GM19328 (cell line): Measurements from ENCODE around the gene FCF1.
"Not testable (repeated sequence)": the region's sequence is repeated elsewhere in the genome, so short reads cannot be mapped to it uniquely, and the experiment has no call there.

Source experiments
- ATAC-seq: cut with Tn5 transposase; IDR thresholded peaks from one replicate; pipeline ENCODE4 v1.9.1; 2021; ENCODE audit warnings: mild to moderate bottlenecking, moderate library complexity; ENCODE audit not compliant: unreplicated experiment

FCF1 gene

DNA sequence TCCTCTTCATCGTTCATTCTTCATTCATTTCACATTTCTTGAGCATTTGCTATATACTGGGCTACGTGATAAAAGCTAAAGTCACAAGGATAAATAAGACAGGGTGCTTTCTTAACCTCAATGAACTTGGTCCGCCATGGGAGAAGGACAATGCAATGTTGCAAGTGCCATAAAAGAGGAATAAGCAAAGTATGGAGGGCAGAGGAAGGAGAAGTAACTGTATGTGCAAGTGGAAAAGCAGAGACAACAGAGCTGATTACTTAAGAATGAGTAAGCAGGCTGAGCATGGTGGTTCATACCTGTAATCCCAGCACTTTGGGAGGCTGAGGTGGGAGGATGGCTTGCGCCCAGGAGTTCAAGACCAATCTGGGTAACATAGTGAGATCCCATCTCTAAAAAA lies 14.5 kb upstream of the FCF1 start:
- no peak for ATAC-seq

DNA sequence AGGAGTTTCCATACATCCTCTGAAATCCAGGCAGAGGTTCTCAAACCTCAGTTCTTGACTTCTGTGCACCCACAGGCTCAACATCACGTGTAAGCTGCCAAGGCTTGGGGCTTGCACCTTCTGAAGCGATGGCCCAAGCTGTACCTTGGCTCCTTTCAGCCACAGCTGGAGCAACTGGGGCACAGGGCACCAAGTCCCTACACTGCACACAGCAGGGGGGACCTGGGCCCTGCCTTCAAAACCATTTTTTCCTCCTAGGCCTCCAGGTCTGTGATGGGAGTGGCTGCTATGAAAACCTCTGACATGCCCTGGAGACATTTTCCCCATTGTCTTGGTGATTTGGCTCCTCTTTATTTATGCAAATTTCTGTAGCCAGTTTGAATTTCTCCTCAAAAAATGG lies 10.7 kb upstream of the FCF1 start:
- no peak for ATAC-seq

DNA sequence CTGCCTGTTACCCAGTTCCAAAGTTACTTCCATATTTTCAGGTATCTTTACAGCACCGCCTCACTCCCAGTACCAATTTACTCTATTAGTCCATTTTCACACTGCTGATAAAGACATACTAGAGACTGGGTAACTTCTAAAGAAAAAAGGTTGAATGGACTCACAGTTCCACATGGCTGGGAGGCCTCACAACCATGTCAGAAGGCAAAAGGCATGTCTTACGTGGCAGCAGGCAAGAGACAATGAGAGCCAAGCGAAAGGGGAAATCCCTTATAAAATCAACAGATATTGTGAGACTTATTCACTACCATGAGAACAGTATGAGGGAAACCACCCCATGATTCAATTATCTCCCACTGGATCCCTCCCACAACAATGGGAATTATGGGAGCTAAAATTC lies 9.9 kb upstream of the FCF1 start:
- ATAC-seq: no peak

DNA sequence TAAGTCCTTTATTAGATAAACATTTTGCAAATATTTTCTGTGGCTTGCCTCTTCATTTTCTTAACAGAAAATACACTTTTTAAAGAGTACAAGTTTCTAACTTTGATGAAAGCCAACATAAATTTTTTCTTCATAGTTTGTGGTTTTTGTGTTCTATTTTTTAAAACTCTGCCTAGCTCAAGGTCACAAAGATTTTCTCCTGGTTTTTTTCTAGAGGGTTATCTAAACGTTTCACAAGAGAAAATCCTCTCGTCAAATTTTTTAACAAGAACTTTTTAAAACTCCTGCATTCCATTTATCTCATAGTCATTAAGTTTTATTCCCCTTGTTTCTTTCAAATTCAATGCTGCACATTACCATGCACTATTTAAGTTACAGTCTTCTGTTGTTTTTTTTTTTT lies 8.3 kb upstream of the FCF1 start:
- no peak for ATAC-seq

DNA sequence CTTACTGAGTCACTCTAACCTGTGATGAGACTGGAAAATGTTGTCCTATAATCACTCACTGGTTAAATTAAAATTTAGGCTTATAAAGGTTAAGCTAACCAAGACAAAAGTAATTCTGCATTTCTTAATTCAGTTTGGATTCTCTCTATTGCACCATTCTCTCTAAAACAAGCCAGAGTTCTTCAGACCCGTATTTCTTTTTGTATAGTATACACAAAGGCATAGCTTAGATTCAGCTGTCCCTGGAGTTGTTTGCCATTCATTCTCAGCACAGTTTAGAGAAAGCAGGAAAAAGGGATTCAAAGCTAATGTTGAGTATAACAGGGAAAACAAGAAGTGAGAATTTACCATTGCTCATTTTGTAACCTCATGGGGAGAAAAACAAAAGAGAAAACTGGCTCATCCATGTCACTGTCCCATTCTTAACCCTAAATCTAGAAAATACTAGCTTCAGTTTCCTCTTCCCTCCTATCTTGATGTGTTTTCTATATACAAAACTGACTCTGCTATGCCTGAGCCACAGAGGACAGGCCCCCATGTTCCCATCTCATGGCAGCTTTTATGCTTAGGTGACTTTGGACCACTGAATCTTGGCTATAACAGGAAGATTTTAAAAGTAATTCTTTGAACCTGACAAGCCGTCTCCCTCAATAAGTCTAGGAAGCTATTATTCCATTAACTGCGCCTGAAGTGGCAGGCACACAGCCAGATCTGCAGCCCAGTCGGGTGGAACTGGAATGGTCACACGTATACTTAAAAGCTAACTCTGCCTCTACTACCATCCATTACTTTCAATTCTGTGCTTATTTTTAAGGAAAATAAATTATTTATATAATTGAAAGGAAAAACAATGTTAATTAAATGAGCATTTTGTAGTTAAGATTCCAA lies 7.1 kb upstream of the FCF1 start:
- ATAC-seq: no peak

DNA sequence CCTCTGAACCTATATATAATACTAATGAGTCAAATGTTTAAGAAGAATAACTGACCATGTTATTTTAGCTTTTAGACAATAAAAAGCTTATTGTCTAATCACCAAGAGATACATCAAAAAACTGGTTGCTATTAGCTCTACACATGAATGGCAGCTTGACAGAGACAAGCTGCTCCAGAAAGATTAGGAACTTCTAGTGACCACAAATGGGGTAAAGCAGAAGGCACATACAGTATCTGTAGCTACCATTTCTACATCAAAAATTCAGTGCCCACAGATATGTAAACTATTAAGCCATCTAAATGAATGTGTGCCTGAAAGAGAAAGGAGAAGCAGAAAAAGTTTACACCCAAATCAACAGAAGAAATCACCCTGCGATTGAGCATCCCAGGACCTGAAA lies 2.5 kb upstream of the FCF1 start:
- ATAC-seq: no peak

DNA sequence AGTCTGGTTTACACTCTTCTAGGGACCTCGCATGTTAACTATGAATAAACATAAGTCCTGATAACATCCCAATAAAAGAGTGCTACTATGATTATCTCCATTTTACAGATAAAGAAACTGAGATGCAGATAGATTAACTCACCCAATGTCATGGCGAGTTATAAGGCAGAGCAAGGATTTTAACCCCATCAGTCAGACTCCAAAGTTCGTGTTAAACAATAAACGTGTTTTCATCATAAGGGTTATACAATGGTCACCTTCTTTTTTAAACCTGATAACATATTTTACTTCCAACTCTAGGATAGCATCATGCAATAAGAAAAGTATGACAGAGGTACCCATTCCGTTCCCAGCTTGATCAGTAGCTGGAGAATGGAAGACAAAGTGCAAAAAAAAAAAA lies 1.3 kb upstream of the FCF1 start:
- no peak for ATAC-seq

DNA sequence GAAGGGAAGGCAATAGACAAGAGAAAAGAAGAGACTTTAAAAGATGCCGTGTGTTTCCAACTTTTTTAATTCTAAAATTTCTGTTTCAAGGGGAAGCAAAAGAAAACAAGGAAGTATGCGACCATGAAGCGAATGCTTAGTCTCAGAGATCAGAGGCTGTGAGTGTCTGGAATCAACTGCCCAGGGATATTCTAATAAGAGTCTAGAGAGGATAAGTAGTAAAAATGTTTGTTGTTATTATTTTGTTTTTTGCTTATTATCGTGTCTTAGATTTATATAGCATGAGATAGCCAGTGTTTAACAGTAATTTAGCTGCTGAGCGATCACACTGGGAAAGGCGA lies 421 bp downstream of the FCF1 start:
- no peak for ATAC-seq

DNA sequence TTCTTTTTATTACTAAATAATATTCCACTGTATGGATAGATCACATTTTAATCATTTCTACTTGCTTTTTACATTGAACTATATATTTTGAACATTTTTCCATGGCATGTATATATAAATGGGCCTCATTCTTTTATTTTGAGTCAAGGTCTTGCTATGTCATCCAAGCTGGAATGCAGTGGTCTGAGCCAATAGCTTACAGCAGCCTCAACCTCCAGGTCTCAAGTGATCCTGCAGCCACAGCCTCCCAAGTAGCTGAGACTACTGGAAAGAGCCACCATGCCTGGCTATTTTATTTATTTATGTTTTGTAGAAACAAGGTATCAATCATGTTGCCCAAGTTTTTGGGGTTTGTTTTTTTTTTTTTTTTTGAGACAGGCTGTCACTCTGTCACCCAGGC lies 7.6 kb downstream of the FCF1 start:
- no peak for ATAC-seq

DNA sequence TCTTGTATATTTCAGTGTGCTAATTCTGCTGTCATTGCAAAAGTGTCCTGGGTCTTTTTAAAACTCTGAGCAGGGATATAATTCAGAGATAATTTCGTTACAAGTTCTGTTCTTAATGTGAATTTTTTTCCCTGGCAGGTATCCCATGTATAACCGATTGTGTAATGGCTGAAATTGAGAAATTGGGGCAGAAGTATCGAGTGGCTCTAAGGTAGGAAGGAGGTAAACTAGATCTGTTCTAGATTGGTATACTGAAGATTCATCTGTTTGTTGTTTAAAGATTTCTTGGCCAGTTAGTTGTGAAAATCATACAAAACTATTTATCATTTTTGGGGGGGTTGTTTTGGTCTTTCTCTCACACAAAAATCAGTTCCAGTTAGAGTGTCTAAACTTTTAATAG lies 10.2 kb downstream of the FCF1 start:
- ATAC-seq: no peak

DNA sequence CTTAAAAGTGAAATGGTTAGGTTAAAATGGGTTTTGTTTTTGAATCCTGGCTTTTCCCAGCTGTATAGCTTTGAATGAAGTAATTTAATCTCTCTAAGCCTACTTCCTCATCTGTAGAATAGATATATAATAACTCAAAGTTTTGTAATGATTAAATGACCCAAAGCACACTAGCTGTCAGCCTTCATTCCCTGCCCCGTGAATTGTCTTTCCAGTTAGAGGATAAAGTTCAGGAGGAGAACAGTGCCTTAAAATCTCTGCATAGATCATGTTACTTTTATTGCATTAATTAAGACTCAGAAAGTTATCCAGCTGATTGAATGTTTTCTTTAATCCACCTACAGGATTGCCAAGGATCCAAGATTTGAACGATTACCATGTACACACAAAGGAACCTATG lies 19.4 kb downstream of the FCF1 start:
- ATAC-seq: no peak

DNA sequence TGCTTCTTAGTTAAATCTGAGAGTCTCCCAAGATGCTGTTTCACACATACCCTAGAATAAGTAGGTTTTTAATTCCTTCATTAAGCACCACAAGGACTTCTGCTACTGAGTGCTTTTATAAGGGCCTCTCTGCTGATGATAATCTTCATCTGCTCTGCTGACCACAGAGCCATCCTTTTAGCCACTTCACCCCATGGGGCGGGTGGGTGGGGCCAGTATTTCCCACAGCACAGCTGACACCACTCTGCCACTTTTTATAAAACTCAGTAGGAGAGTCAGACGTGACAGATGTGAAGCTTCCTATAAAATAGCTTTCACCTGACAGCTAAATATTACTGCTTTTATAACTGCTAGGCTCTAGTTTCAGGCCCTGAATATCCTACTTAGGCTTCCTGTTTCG lies 20.3 kb downstream of the FCF1 start:
- ATAC-seq: no peak

DNA sequence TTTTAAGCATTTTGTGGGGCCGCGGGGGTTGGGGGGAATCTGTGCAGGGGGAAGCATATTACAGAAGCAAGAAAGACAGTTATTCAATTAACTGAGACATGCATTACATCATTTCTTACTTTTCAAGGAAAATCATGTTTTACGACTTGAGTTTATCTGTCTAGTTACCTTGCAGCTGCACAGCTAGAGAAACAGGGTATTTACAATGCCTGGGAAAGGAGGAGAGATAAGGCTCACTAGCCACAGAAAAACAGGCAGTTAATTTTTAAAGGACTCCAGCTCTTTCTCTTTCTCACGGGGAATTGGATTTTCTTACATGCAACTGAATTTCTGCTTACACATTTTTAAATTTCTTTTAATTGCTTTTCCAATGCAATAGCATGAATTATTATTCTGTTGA lies 22.2 kb downstream of the FCF1 start:
- ATAC-seq: no peak

DNA sequence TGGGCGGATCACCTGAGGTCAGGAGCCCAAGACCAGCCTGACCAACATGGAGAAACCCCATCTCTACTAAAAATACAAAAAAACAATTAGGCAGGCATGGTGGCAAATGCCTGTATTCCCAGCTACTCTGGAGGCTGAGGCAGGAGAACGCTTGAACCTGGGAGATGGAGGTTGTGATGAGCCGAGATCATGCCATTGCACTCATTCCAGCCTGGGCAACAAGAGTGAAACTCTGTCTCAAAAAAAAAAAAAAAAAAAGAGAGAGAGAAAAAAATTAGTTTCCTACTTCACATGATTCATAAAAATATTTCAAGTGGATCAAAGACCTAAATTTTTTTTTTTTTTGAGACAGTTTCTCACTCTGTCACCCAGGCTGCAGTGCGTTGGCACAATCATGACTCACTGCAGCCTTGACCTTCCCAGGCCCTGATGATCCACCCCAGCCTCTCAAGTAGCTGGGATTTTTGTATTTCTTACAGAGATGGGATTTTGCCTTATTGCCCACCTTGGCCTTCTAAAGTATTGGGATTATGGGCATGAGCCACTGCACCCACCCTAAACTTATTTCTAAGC lies 24.9 kb downstream of the FCF1 start:
- ATAC-seq: no peak

DNA sequence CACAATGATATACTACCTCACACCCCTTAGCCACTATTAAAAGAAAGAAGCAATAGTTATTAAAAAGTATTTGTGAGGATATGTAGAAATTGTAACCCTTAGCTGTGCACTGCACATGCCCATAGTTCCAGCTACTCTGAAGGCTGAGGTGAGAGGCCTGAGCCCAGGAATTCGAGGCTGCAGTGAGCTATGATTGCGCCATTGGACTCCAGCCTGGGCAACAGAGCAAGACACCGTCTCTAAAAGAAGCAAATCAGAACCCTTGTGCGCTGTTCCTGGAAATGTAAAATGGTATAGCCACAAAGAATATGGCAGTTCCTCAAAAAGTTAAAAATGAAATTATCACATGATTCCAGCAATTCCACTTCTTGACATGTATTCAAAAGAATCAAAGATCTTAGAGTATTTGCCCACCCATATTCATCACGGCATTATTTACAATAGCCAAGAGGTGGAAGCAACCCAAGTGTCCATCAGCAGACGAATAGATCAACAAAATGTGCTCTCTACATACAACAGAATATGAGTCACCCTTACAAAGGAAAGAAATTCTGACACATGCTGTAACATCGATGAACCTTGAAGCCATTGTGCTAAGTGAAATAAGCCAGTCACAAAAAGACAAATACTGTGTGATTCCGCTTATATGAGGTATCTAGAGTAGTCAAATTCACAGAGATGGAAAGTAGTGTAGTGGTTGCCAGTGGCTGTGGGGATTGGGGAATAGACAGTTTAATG lies 26.5 kb downstream of the FCF1 start:
- no peak for ATAC-seq

DNA sequence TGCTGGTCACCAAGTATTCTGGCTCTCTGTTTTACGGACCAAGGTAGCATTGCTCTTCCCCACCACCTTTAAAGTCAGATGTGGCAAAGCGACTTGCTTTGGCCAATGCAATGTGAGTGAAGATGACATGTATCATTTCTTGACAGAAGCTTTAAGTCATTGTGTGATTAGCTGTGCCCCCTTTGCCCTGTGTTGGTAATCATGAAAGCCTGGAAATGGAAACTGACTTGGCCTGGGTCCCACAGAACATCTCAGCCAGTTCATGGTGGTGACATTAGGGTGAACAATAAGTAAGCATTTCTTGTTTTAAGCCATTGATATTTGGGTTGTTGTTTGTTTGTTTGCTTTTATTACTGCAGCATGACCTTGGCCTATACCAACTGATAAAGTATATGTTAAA lies 34.3 kb downstream of the FCF1 start:
- ATAC-seq: no peak

DNA sequence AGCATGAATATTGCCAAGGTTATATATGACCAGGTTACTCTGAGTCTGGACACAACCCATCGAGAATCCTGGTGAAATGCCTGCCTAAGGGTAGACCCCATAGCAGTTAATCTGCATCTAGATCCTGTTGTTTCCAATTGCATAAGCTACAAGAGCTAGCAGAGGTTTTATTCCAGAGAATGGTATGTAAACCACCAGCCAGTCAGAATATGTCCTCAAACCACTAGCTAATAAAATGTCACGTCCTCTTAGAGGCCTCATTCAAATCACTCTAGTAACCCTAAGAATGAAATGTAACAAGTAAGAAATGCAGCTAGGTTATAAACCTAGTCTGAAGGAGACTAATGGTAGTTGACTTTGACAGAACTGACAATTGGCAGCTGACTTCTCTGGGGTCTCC lies 41.2 kb downstream of the FCF1 start:
- ATAC-seq: no peak

DNA sequence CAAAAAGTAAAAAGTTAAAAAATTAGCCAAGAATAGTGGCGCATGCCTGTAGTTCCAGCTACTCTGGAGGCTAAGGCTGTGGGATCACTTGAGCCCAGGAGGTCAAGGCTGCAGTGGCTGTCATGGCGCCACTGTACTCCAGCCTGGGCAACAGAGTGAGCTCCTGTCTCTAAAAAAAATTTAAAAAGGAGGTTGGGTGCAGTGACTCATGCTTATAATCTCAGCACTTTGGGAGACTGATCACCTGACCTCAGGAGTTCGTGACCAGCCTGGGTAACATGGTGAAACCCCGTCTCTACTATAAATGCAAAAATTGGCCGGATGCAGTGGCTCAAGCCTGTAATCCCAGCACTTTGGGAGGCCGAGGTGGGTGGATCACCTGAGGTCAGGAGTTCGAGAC lies 42.0 kb downstream of the FCF1 start:
- ATAC-seq: no peak

DNA sequence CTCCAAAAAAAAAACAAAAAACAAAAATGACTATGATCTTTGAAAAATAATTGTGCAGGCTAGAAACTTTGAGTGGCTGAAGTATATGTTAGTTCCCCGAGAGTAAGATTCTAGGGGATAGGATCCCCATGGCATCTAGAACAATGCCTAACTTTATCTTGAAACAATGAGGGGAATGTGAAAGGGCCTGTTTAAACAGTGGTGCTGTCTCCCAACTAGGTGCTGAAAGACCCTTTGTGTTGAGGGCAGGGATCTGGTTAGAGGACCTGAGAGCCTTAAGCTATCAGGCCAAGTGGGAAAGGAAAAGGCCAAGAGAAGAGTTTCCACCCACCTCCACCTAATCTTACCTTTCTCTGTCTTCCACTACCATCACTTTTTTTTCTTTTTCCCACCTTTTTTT lies 43.4 kb downstream of the FCF1 start:
- ATAC-seq: no peak

DNA sequence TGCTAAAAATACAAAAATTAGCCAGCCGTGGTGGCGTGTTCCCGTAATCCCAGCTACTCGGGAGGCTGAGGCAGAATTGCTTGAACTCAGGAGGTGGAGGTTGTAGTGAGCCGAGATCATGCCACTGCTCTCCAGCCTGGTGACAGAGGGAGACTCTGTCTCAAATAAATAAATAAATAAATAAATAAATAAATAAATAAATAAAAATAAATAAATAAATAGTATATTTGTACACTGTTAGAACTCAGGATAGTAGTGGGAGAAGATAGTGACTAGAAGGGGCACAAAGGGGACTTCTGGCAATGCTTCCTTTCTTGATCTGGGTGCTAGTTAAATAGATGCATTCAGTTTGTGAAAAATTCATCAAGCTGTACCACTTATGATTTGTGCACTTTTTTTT lies 45.6 kb downstream of the FCF1 start:
- not testable (repeated sequence) for ATAC-seq

DNA sequence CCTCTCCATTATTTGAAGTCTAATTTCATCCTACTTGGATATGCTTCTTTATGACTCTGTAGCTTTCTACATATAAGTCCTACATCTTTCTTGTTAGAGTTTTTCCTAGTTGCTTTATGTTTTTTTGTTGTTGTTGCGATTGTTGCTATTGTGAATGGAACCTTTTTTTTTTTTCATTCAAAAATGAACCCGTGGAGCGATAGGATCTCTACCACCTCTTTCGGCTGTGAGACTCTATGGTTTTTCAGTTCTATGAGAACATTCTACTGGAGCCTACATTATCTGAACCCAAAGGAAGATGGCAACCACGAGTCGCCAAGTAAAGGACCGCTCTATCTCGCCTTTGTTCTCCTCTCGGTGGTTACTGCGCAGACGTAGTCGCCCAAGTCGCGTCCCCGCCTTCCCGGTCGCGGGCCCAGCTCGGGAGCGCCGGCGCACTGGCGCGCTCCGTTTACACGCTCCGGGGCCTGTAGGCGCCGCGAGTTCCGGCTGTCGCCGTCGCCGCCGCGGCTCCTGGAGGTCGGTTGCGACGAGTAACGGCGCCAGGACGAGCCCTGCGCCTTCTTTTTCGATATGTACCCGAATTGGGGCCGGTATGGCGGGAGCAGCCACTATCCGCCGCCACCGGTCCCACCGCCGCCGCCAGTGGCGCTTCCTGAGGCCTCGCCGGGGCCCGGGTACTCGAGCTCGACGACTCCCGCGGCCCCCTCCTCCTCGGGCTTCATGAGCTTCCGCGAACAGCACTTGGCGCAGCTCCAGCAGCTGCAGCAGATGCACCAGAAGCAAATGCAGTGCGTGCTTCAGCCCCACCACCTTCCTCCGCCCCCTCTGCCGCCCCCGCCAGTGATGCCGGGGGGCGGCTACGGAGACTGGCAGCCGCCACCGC lies 50.2 kb downstream of the FCF1 start, which contains the start of gene YLPM1:
Gene YLPM1, plus strand, starts transcription at position 400 of the 886 bp plus-strand sequence. Its CDS starts 174 bp downstream, at position 574.
- ATAC-seq: peak; percentile 90
